DOHH2 (cell line): Measurements from ENCODE around the gene MAMDC2.

Experiments
- H3F3A ChIP-seq: fragments of 200-600 bp; sonication (generic), shearing (Covaris generic); 2 replicates; pipeline ENCODE4 v1.6.0; 2016; ENCODE audit warnings: antibody characterized with exemption, mild to moderate bottlenecking; ENCODE audit not compliant: control insufficient read depth, insufficient read depth
- H3K27ac ChIP-seq: fragments of 200-600 bp; sonication (generic); 2 replicates; pipeline ENCODE4 v1.5.1; 2014; ENCODE audit warnings: low read depth, mild to moderate bottlenecking, low read length, moderate library complexity
- H3K27me3 ChIP-seq: fragments of 200-600 bp; sonication (generic); 2 replicates; pipeline ENCODE4 v1.6.1; 2014; ENCODE audit warnings: mild to moderate bottlenecking, low read length, mixed read lengths; ENCODE audit not compliant: control insufficient read depth
- H3K36me3 ChIP-seq: fragments of 200-600 bp; sonication (generic); 2 replicates; pipeline ENCODE4 v1.6.1; 2014; ENCODE audit warnings: mild to moderate bottlenecking, low read length, moderate library complexity, mixed read lengths; ENCODE audit not compliant: control insufficient read depth
- H3K4me1 ChIP-seq: fragments of 200-600 bp; sonication (generic); 2 replicates; pipeline ENCODE4 v1.6.1; 2014; ENCODE audit warnings: mild to moderate bottlenecking, low read length, mixed read lengths; ENCODE audit not compliant: control insufficient read depth
- H3K4me2 ChIP-seq: fragments of 200-600 bp; sonication (generic); 2 replicates; pipeline ENCODE4 v1.6.0; 2014; ENCODE audit warnings: mild to moderate bottlenecking, low read length, moderate library complexity
- H3K4me3 ChIP-seq: fragments of 200-600 bp; sonication (generic); 2 replicates; pipeline ENCODE4 v1.5.1; 2014; ENCODE audit warnings: mild to moderate bottlenecking, low read length, mixed read lengths
- H3K79me2 ChIP-seq: fragments of 200-600 bp; sonication (generic); 2 replicates; pipeline ENCODE4 v1.6.1; 2014; ENCODE audit warnings: mild to moderate bottlenecking, low read length, mixed read lengths; ENCODE audit not compliant: control insufficient read depth
- H3K9me2 ChIP-seq: fragments of 200-600 bp; sonication (generic); replicated peaks from 2 replicates; pipeline ENCODE4 v1.6.1; 2014; ENCODE audit warnings: mild to moderate bottlenecking, low read length, mixed read lengths; ENCODE audit not compliant: control insufficient read depth
- H3K9me3 ChIP-seq: fragments of 200-600 bp; sonication (generic); 2 replicates; pipeline ENCODE4 v1.6.1; 2014; ENCODE audit warnings: antibody characterized with exemption, low read length, mixed read lengths; ENCODE audit not compliant: control insufficient read depth, insufficient read depth
- H4K20me1 ChIP-seq: fragments of 200-600 bp; sonication (generic); 2 replicates; pipeline ENCODE4 v1.6.0; 2014; ENCODE audit warnings: low read depth, mild to moderate bottlenecking, antibody characterized with exemption, low read length, moderate library complexity; ENCODE audit not compliant: control insufficient read depth, insufficient read depth
- CTCF ChIP-seq: fragments of 200-600 bp; sonication (generic); IDR thresholded peaks from one replicate; pipeline ENCODE4 v1.5.1; 2014; ENCODE audit warnings: antibody characterized with exemption, mild to moderate bottlenecking, low read depth, low read length; ENCODE audit not compliant: poor library complexity, severe bottlenecking
- EZH2phosphoT487 ChIP-seq: fragments of 200-600 bp; sonication (generic); IDR thresholded peaks from 2 replicates; pipeline ENCODE4 v1.6.1; 2017; ENCODE audit warnings: borderline replicate concordance, mild to moderate bottlenecking, antibody characterized with exemption, low read length, moderate library complexity, mixed read lengths

The MAMDC2 gene

GRCh38 chr9:70117835-70118319, 74.2 kb downstream of the MAMDC2 start:
- Histone ChIP-seq H3K4me2 (no peak overlapping the region), H3K27me3 (no peaks in the 10 kb centered on the region; the same call in 1 of the 2 replicates), H3K9me2 (no peaks in the 10 kb centered on the region), H3K4me1 (no peaks in the 10 kb centered on the region), H3K36me3 (no peaks in the 10 kb centered on the region), H4K20me1 (no peaks in the 10 kb centered on the region), H3K27ac (no peak overlapping the region), H3K79me2 (no peaks in the 10 kb centered on the region), H3K9me3 (no peaks in the 10 kb centered on the region), H3F3A (no peaks in the 10 kb centered on the region), H3K4me3 (no peak overlapping the region)
- TF ChIP-seq EZH2phosphoT487 (no peak), CTCF (no peak)

GRCh38 chr9:70119786-70120185, 76.1 kb downstream of the MAMDC2 start:
- no peaks in the 10 kb centered on the region for H3F3A ChIP-seq
- TF ChIP-seq CTCF (no peak), EZH2phosphoT487 (no peak)
- H3K4me2 ChIP-seq: no peak overlapping the region

GRCh38 chr9:70120834-70121510, 77.3 kb downstream of the MAMDC2 start:
- no peak overlapping the region for H3K4me3 ChIP-seq
- no peaks in the 10 kb centered on the region for H3K9me2 ChIP-seq
- H3F3A ChIP-seq: no peaks in the 10 kb centered on the region
- H3K27ac ChIP-seq: no peak overlapping the region
- no peaks in the 10 kb centered on the region for H3K36me3 ChIP-seq
- H4K20me1 ChIP-seq: no peaks in the 10 kb centered on the region
- H3K79me2 ChIP-seq: no peaks in the 10 kb centered on the region
- H3K9me3 ChIP-seq: no peaks in the 10 kb centered on the region
- no peaks in the 10 kb centered on the region; the same call in 1 of the 2 replicates for H3K27me3 ChIP-seq
- no peaks in the 10 kb centered on the region for H3K4me1 ChIP-seq
- no peak overlapping the region for H3K4me2 ChIP-seq
- TF ChIP-seq CTCF (no peak), EZH2phosphoT487 (no peak)

More at GRCh38 chr9:70119786-70120185, 76.1 kb downstream of the MAMDC2 start:
- Histone ChIP-seq H3K79me2 (no peaks in the 10 kb centered on the region), H4K20me1 (no peaks in the 10 kb centered on the region), H3K27ac (no peak overlapping the region), H3K4me3 (no peak overlapping the region), H3K9me3 (no peaks in the 10 kb centered on the region), H3K36me3 (no peaks in the 10 kb centered on the region), H3K9me2 (no peaks in the 10 kb centered on the region), H3K27me3 (no peaks in the 10 kb centered on the region; the same call in 1 of the 2 replicates), H3K4me1 (no peaks in the 10 kb centered on the region)
